Activated T-helper 2 cell treated with anti-CD3 and anti-CD28 coated beads, Interferon-gamma antibody, Interleukin-2, Interleukin-4, amounts not matched to agents 10 μg/mL and 5 μg/mL and 100 μg/mL, durations not matched to agents 14 hours and 24 hours and 36 hours (primary cell): ENCODE measurements around the gene GNAI2. TPM values are rescaled to one million over a fixed set of nuclear protein-coding genes. Genes with fewer than 3 reads are reported as not detected.
"Not testable (repeated sequence)": the region's sequence is repeated elsewhere in the genome, so short reads cannot be mapped to it uniquely, and the experiment has no call there.

Experiments used
- DNase-seq: peaks from one replicate; pipeline ENCODE4 v3.0.0; 2021; ENCODE audit warnings: low spot score
- H3K27ac Mint-ChIP-seq: one replicate; pipeline ENCODE4 v1.8.0; 2021; ENCODE audit warnings: mixed read lengths
- H3K27me3 Mint-ChIP-seq: one replicate; pipeline ENCODE4 v1.8.0; 2021; ENCODE audit warnings: low read depth, mixed read lengths
- H3K36me3 Mint-ChIP-seq: one replicate; pipeline ENCODE4 v1.8.0; 2021; ENCODE audit warnings: low read depth, mixed read lengths
- H3K4me1 Mint-ChIP-seq: one replicate; pipeline ENCODE4 v1.8.0; 2021; ENCODE audit warnings: low read depth, mixed read lengths
- H3K4me3 Mint-ChIP-seq: one replicate; pipeline ENCODE4 v1.8.0; 2021; ENCODE audit warnings: low read depth, mild to moderate bottlenecking, moderate library complexity, mixed read lengths
- H3K9me3 Mint-ChIP-seq: one replicate; pipeline ENCODE4 v1.8.0; 2021; ENCODE audit warnings: mixed read lengths
- intact Hi-C: fragments of 100-400 bp; cut with micrococcal nuclease; formaldehyde crosslinking; loops from one replicate; pipeline ENCODE4 v1.15.1; 2023
- total RNA-seq: library from RNA; stranded (reverse); gene quantifications from 2 replicates; pipeline ENCODE4 v1.2.3, GENCODE V29; 2022

Gene GNAI2
- total RNA-seq, 1 donor from 2014 or later, result 269 TPM

DNA sequence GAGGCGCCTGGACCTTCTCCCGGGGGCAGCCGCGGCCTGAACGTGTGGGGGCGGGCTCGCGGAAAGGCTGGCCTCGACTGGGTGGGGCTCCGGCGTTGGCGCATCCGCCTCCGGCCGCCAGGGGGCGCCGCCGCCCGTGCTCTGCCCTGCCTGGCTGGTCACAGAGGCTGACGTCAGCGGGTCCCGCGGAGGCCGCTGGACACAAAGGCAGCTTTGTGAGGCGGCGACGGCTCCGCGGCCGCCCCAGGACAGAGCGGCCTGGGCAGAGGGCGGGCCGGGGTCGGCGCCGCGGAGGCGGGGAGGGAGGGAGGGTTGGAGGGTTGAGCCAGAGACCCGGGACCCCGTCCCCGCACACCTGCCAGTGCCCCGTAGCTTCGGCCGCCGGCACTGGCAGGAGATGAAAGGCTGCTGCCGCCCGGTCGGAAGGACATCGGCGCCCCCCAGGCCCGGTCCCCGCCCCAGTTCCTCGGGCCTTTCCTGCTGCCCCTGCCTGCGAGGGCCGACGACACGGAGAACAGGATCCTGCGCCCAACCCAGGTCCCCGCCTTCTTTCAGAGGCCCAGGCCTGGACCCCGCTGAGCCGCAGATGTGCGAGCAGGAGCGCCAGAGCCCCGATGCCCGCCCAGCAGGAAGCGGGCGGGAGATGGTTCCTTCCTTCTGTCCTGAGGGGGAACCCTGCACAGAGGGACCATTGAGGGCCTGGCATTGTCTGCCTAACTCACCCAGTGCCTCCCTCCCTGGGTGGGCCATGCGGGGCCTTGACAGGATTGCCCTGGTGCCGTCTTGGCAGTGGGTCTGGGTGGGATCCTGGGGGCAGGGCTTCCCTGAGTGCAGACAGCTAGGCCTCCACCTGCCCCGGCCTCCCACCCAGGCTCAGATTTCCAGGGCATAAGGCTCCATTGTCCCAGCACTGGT lies 24.3 kb downstream of the GNAI2 start:
- no peaks in the 10 kb centered on the region for H3K27me3 Mint-ChIP-seq
- peak; percentile 83 for DNase-seq
- H3K9me3 Mint-ChIP-seq, result no peaks in the 10 kb centered on the region
- H3K4me1 Mint-ChIP-seq, result peaks cover 3% of the 10 kb centered on the region
- peaks cover 34% of the 10 kb centered on the region for H3K36me3 Mint-ChIP-seq
- intact Hi-C loops, result loop anchor here (1.0 kb wide), 2 partner anchors 13 to 14 kb away; no protein-coding TSS in a partner anchor
- peak overlapping the region; percentile 69 for H3K4me3 Mint-ChIP-seq
- peak overlapping the region; percentile 67 for H3K27ac Mint-ChIP-seq

- peaks cover 3% of the 10 kb centered on the region for H3K4me1 Mint-ChIP-seq
- no peaks in the 10 kb centered on the region for H3K9me3 Mint-ChIP-seq
- no peak for DNase-seq
- H3K36me3 Mint-ChIP-seq, result peaks cover 31% of the 10 kb centered on the region
- peak overlapping the region; percentile 33 for H3K27ac Mint-ChIP-seq
- intact Hi-C loops, result loop anchor here (1.0 kb wide), 2 partner anchors 12 to 15 kb away; no protein-coding TSS in a partner anchor
- H3K27me3 Mint-ChIP-seq, result peaks cover 4% of the 10 kb centered on the region
- peak overlapping the region; percentile 60 for H3K4me3 Mint-ChIP-seq
These were observed 25.0 kb downstream of the GNAI2 start for GRCh38 chr3:50260942-50261441.

DNA sequence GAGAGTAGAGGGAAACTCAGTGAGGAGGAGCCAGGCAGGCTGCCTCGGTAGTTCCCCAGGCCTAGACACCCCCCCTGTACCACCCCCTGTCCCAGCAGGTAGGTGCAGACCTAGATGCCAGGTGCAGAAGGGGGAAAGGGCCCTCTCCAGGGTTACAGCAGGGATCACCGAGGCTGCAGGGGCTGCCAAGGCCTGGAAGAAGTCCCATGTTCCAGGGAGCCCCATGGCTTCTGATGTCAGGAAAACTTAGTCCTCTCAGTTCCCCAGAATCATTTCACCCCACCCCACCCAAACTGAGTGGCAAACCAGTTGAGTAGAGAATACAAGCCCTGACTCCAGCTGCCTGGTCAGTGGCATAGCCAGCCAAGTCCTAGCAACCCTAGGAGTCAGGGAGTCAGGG lies 25.5 kb downstream of the GNAI2 start:
- Mint-ChIP-seq H3K4me3 (no peak overlapping the region), H3K4me1 (peaks cover 3% of the 10 kb centered on the region), H3K9me3 (no peaks in the 10 kb centered on the region), H3K36me3 (peaks cover 26% of the 10 kb centered on the region), H3K27me3 (peaks cover 4% of the 10 kb centered on the region), H3K27ac (no peak overlapping the region)
- no peak for DNase-seq
- intact Hi-C loops, result no loop called here

GRCh38 chr3:50262200-50262599 lies 26.2 kb downstream of the GNAI2 start:
- intact Hi-C loops, H3K9me3 Mint-ChIP-seq, H3K27ac Mint-ChIP-seq, H3K27me3 Mint-ChIP-seq, H3K4me1 Mint-ChIP-seq, H3K4me3 Mint-ChIP-seq, DNase-seq: not testable (repeated sequence)
- H3K36me3 Mint-ChIP-seq, result peaks cover 19% of the 10 kb centered on the region

GRCh38 chr3:50262778-50263177 lies 26.8 kb downstream of the GNAI2 start:
- intact Hi-C loops, result no loop called here
- Mint-ChIP-seq H3K27ac (no peak overlapping the region), H3K4me1 (peaks cover 3% of the 10 kb centered on the region), H3K36me3 (peaks cover 14% of the 10 kb centered on the region), H3K4me3 (no peak overlapping the region), H3K9me3 (no peaks in the 10 kb centered on the region), H3K27me3 (peaks cover 9% of the 10 kb centered on the region)
- DNase-seq, result no peak

DNA sequence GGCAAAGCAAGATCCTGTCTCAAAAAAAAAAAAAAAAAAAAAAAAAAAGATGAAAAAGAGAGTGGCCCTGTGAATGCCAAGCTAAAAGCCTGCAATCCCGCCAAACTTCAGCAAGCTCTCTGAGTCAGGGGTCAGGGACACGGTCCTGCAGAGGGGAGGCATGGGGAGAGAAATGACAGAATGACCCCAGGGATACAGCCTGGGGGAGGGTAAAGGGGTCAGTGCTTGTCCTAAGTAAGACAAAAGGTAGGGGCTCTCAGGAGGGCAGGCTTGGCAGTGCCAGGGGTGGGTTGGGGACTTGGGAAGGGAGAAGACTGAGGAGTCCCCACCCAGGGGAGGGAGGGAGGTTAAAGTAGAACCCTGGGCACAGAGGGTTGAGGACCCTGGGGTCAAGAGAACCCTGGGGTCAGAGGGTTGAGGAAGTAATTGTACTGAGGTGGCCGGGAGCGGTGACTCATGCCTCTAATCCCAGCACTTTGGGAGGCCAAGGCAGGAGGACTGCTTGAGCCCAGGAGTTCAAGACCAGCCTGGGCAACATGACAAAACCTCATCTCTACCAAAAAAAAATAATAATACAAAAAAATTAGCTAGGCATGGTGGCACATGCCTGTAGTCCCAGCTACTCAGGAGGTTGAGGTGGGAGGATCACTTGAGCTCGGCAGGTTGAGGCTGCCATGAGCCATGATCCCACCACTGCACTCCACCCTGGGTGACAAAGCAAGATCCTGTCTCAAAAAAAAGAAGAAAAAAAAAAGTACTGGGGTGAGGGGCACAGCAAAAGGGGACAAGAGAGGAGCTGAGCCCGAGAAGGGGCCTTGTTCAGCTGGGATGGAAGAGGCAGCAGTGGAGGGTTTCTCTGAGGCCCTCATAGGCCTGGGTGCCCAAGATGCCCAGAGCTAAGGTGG lies 27.7 kb downstream of the GNAI2 start:
- Mint-ChIP-seq H3K9me3 (no peaks in the 10 kb centered on the region), H3K27ac (no peak overlapping the region), H3K4me1 (peaks cover 3% of the 10 kb centered on the region), H3K27me3 (peaks cover 16% of the 10 kb centered on the region), H3K36me3 (peaks cover 4% of the 10 kb centered on the region), H3K4me3 (no peak overlapping the region)
- DNase-seq, result no peak
- intact Hi-C loops, result no loop called here

DNA sequence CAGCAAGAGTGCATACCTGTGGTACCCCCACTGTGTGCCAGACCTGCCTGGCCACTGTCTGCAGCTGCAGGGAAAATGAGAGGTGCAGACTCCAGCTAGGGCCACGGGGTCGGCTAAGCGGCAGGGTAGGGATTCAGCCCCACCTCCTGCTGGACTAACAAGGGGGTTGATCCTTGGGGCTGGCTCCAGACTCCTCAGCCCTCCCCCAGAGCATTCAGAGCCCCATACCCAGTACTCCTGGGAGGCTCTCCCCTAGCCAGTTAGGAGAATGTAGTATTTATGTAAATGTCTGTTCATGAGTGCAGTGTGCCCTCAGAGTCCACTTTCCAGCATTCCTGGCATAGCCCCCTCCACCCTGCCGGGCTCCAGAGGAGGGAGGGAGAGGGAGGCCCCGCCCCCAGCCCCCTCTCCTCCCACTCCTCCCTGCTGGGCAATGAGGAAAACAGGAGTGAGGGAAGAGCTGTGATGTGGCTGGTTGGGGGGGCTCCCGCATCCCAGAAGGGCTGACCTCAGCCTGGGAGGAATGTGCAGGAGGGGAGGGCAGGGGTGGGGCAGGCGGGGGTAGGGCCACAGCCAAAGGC lies 28.5 kb downstream of the GNAI2 start:
- Mint-ChIP-seq H3K27me3 (peaks cover 17% of the 10 kb centered on the region), H3K4me1 (peaks cover 3% of the 10 kb centered on the region), H3K9me3 (no peaks in the 10 kb centered on the region), H3K36me3 (no peaks in the 10 kb centered on the region), H3K4me3 (no peak overlapping the region), H3K27ac (no peak overlapping the region)
- intact Hi-C loops, result no loop called here
- no peak for DNase-seq

DNA sequence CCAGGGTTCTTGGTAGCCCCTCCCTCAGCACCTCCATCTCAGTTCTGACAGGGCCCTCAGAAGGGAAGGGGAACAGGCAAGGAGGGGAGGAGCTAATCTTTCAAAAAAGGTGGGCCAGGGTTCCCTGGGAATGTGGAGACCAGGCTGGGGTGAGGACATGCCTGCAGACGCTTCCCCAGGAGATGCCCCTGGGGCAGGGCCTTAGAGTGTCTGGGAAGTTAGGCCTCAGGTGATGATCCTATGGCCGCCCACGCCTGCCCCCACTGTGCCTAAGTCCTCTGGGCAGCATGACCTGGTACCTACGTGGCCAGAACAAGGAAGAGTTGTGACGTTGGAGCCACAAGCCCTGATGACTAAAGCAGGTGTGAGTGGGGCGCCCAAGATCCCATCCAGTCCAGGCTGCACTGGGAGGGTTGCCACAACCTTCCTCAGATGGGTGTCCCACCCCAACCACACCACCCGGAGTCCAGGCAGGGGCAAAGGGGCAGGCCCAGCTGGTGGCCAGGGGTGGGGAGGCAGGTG lies 29.0 kb downstream of the GNAI2 start:
- no peak overlapping the region for H3K27ac Mint-ChIP-seq
- peaks cover 18% of the 10 kb centered on the region for H3K27me3 Mint-ChIP-seq
- intact Hi-C loops, result no loop called here
- H3K9me3 Mint-ChIP-seq, result no peaks in the 10 kb centered on the region
- no peaks in the 10 kb centered on the region for H3K36me3 Mint-ChIP-seq
- no peaks in the 10 kb centered on the region for H3K4me1 Mint-ChIP-seq
- DNase-seq, result no peak
- H3K4me3 Mint-ChIP-seq, result no peak overlapping the region

- Mint-ChIP-seq H3K9me3 (no peaks in the 10 kb centered on the region), H3K27me3 (peaks cover 18% of the 10 kb centered on the region), H3K4me1 (no peaks in the 10 kb centered on the region), H3K27ac (no peak overlapping the region), H3K36me3 (no peaks in the 10 kb centered on the region), H3K4me3 (no peak overlapping the region)
- intact Hi-C loops, result no loop called here
- DNase-seq, result no peak
These were observed 29.6 kb downstream of the GNAI2 start for GRCh38 chr3:50265571-50265970.

DNA sequence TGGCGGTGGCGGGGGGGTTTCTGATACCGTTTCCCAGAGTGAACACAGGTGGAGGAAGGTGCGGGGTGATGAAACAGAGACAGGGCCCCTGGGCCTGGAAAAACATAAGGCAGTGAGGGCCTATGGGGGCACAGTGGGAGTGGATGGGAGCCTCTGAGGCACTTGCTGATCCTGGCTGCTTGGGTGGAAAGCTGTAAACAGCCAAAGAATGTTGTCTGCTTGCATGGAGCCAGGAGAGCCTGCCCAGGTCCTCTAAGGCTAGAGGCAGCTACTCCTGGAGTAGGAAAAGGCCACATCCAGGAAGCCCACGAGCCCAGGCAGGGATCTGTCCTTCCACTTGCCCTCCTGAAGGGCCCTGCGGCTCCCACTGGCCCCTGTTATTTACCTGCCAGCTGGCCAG lies 30.0 kb downstream of the GNAI2 start:
- H3K9me3 Mint-ChIP-seq, result no peaks in the 10 kb centered on the region
- H3K36me3 Mint-ChIP-seq, result no peaks in the 10 kb centered on the region
- no peaks in the 10 kb centered on the region for H3K4me1 Mint-ChIP-seq
- H3K27me3 Mint-ChIP-seq, result peaks cover 18% of the 10 kb centered on the region
- no peak for DNase-seq
- intact Hi-C loops, result no loop called here
- no peak overlapping the region for H3K4me3 Mint-ChIP-seq
- H3K27ac Mint-ChIP-seq, result no peak overlapping the region

- intact Hi-C loops, result no loop called here
- no peaks in the 10 kb centered on the region for H3K9me3 Mint-ChIP-seq
- H3K36me3 Mint-ChIP-seq, result no peaks in the 10 kb centered on the region
- no peak for DNase-seq
- peaks cover 18% of the 10 kb centered on the region for H3K27me3 Mint-ChIP-seq
- no peak overlapping the region for H3K27ac Mint-ChIP-seq
- no peaks in the 10 kb centered on the region for H3K4me1 Mint-ChIP-seq
- no peak overlapping the region for H3K4me3 Mint-ChIP-seq
These were observed 30.8 kb downstream of the GNAI2 start for GRCh38 chr3:50266836-50267235.

DNA sequence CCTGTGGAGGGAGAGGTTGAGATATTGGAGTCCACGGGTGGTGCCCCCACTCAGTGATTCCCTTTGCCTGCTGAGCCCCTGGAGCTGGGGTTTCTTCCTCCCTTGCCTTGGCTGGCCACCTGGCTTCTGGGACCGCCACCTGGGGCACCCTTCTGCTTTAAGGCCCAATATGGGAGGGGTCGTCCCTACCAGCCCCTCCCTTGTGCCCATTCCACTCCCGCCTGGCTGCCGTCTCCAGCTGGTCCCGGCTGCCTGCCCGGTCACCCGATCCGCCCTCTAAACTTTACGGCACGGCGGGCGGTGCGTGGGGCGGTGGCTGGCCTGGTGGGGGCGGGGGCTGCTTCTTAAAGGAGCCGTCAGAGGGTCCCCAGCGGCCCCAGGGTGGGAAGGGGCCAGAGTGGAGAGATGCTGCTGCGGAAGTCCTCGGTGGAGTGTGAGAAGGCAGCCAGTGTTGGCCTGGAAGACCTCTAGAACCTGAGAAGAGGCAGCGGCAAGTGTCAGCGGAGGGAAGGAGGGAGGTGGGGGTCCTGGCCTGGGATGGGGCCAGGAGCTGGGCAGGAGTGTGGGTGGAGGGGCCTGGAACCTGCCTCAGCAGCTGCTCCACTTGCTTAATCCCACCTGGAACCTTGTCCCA lies 31.4 kb downstream of the GNAI2 start:
- H3K27me3 Mint-ChIP-seq, result peaks cover 18% of the 10 kb centered on the region
- intact Hi-C loops, result no loop called here
- no peak overlapping the region for H3K4me3 Mint-ChIP-seq
- no peak overlapping the region for H3K27ac Mint-ChIP-seq
- no peaks in the 10 kb centered on the region for H3K9me3 Mint-ChIP-seq
- H3K36me3 Mint-ChIP-seq, result no peaks in the 10 kb centered on the region
- DNase-seq, result no peak
- no peaks in the 10 kb centered on the region for H3K4me1 Mint-ChIP-seq
